Activated gamma-delta T cell treated with Interleukin-2 at 50 U/mL for 16 hours (primary cell): ENCODE results near the gene TMOD1.
"Not testable (repeated sequence)": the region's sequence is repeated elsewhere in the genome, so short reads cannot be mapped to it uniquely, and the experiment has no call there.

Experiments
- DNase-seq: peaks from one replicate; pipeline ENCODE4 v3.0.0-alpha.2; 2020

Gene TMOD1

DNA sequence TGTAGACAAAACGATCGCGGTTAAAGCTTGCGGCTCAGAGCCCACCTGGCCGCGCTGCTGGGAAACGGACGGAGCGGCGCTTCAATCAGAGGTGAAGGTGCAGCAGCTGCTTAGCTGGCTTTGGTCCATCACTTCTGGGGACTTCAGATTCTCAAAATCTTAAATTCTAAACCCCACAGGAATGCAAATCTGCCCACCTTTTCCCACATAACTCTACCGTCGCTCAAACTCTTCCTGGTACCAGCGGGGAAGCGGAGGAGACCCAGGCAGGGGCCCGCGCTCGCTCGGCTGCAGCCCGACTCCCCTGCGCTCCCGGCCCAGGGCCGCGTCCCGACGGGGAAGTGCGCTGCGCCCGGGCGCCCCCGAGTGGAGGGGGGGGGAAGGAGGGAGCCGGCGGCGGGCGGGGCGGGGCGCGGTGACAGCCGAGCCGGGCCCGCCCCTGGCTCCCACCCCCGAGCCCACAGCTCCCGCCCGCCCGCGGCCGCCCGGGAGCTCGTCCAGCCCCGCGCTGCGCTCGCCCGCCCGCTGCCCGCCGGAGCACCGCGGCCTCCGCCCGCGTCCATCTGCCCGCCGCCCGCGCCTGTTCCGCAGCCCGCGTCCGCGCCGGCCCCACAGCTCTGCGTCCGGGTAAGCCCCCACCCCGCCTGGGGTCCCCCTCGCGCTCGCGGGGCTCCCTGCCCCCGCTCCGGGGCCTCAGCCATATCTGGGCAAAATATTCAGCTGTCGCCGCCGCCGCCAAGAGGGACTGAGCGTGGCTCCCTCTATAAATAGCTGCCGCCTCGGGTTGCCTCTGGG, at the start of gene TMOD1:
Gene TMOD1, plus strand, starts transcription at position 490 of the 795 bp plus-strand sequence. CDS start 22,523 bp downstream, outside the sequence.
- no peak for DNase-seq

DNA sequence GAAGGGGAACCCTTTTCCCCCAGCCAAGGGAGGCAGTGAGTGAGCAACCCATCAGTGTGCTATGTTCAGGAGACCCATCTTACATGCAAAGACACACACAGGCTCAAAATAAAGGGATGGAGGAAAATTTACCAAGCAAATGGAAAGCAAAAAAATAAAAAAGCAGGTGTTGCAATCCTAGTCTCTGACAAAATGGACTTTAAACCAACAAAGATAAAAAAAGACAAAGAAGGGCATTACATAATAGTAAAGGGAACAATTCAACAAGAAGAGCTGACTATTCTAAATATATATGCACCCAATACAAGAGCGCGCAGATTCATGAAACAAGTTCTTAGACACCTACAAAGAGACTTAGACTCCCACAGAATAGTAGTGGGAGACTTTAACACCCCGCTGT, 47.9 kb upstream of the TMOD1 start:
- not testable (repeated sequence) for DNase-seq

DNA sequence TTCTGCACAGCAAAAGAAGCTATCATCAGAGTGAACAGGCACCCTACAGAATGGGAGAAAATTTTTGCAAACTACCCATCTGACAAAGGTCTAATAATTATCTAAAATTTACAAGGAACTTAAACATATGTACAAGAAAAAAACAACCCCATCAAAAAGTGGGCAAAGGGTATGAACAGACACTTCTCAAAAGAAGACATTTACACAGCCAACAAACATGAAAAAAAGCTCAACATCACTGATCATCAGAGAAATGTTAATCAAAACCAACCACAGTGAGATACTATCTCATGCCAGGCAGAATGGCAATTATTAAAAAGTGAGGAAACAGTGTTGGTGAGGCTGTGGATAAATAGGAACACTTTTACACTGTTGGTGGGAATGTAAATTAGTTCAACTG, 44.6 kb upstream of the TMOD1 start:
- not testable (repeated sequence) for DNase-seq

DNA sequence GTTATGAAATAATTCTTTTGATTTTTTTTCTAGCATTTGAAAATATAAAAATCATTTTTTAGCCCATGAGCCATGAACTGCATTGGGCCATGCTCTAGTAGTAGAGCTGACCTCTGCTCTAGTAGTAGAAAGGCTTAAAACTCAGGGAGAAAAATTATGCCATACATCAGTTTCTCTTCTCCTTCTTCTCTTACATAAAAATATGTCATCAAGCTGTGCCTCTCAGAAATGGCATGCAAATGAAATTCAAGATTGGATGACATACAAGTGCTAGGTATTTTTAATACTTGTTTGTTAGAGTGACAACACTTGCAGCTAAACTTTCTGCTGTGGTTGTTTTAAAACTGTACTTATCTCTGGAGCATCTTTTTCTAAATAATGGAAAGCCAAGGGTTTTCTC, 42.1 kb upstream of the TMOD1 start:
- no peak for DNase-seq

DNA sequence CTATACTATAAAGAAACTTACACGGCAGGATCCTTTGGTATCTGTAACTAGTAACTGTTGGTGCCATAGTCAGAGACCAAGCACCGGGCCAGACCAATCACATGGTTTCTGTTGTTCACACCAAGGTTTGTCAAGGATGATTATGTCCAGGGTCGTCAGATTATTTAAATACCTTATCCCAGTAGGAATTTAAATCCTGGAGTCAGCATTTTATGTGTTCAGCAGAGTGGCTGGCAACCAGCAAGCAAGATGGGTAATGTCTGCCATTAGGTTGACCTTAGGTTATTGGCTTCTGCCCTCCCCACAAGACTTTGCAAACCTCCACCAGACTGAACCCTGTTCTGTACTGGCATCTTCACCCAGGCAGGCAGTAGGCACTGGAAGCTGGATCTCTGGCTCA, 39.3 kb upstream of the TMOD1 start:
- DNase-seq, result no peak

DNA sequence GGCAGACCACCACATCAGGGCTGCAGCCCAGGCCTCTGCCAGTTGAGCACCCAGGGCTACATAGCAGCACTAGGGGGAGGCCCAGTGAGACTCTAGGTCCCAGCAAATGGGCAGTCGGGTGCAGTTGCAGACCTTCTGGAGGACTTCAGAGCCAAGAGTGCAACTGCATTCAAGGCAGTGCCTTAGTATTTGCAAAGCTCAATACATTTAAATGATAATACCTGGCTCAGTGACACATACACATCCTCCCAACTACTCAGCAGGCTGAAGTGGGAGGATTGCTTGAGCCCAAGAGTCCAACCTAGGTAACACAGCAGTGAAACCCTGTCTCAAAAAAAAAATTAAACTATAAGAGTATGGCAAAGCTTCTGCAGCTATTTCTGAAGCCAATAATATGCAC, 38.6 kb upstream of the TMOD1 start:
- no peak for DNase-seq

DNA sequence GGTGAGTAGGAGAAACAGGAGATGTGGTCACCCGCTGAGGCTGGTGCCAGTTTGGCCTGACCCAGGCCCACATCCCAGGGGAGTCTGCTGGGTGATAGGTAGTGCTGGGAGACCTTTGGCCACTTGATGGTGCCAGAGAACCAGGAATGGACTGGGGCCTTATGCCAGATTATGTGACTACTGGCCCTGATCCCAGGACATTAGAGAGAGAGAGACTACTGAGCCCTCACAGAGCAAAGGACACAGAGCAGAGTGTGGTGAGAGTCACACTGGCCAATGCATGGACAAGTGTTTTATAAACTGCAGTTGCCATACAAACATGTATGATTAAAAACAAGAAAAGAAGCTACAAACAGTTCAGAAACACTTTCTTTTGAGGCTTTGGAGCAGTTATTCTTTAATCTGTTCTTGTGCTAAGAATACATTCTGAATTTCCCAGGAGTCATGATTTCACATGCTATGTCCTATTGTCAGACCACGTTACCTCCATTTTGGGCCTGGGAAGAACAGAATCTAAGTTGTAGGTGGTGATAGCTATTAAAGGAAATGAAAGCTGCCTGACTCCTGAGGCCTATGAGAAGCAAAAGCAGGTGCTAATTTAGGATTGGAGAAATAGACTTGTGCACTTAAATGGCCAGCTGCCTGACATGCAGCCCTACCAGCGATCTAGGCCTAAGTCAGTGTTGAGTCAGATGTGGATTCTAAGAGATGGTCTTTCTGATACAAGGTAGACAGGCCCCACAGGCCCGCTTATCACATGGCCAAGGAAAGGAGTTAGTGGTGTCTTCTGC, 32.6 kb upstream of the TMOD1 start:
- DNase-seq, result peak; percentile 9

DNA sequence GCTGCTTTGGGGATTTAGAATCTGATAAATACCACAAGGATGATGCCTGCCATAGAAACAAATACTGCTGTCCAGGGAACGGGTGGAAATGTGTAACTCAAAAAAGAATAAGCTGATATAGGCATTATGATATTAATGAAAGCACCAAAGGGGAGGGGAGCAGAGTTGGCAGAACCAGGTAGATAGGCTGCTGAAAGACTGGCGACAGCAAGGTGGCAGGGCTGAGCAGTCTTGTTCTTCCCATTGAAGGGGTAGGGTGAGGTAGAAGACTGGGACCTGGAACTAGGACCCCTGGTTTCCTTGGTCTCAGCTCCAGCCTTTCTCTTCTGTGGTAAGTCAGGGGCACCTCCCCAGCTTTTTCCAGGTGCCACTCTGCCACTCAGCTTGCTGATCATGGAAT, 31.4 kb upstream of the TMOD1 start:
- DNase-seq, result no peak

DNA sequence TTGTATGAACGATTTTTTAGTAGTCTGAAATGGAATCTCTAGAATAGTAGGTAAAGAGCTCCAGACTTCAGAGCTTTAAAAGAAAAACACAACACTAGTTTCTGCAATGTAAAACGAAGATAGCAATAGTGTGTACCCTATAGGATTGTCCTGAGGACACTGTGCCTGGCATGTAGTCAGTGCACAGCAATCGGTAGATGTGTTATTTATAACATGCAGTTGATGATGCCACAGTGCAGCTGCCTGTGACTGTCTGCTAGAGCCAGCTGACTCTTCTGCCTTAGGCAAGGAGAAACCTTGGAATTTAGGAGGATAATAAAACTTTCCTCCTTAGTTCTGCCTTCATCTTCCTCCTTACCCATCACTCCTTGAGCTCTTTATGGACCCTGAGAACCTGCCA, 27.7 kb upstream of the TMOD1 start:
- DNase-seq, result no peak

DNA sequence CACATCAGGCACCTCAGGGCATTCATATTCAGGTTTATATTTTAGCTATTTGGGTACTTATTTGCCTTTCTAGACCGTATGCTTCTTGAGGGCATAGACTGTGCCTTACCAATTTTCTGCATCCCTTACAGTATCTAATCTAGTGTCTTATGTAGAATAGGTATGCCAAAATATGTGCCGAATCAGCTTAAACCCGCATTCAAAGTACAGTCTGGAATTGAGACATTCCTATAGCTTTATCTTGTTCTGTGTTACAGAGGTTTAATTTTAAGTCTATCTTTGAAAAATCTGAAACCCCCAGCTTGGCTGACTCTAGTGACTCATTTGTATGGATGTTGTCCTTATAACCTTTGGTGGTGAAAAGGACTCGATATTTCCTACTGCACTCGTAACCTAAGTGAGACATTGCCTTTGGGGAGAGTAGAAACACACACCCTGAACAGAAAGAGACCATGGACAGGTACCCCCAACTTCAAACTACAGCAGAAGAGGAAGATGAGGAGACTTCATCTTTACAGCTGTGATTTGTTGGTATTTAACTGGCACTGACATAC, 27.0 kb upstream of the TMOD1 start:
- no peak for DNase-seq

DNA sequence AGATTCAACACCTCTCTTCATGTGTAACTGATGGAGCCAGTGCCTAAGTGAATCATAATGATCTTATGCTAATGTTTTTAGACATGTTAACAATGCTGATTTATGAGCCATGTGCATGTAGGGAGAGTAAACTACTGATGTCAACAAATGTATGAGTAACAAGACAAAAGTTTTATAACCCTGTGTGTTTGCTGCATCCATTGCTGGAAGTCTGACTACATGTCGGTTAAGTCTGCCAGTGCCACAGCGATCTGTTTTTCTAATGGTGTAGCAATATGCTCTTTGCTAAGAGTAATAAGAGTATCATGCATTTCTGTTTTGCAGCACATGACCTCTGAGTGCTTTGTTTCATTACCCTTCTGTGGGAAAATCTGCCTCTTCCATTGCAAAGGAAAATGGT, 26.4 kb upstream of the TMOD1 start:
- no peak for DNase-seq

DNA sequence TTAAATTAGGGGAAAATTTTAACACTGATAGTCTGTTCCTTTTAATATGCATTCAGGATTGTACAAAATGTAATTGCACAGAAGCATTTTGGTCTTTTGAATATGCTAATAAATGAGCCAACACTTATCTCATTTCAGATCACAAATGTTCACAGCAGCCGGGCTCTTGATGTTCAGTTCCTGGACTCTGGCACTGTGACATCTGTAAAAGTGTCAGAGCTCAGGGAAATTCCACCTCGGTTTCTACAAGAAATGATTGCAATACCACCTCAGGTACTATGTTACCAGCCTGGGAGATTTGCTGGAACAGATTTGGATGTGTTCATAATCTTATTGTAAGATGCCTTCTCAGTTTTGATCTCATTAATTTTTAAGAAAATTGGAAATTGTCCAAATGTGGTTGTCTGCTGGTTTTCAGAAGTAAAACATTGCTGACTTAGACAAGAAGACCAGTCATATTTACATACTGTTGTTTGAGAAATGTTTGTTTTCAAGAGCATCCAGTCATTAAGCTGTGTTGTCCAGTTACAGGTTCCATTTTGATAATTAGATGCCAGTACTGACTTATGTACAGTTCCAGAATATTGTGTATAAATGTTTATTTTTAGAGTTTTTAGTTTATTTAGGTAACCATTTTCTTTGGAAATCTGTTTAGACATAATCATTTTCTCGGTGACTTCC, 23.0 kb upstream of the TMOD1 start:
- DNase-seq, result no peak

DNA sequence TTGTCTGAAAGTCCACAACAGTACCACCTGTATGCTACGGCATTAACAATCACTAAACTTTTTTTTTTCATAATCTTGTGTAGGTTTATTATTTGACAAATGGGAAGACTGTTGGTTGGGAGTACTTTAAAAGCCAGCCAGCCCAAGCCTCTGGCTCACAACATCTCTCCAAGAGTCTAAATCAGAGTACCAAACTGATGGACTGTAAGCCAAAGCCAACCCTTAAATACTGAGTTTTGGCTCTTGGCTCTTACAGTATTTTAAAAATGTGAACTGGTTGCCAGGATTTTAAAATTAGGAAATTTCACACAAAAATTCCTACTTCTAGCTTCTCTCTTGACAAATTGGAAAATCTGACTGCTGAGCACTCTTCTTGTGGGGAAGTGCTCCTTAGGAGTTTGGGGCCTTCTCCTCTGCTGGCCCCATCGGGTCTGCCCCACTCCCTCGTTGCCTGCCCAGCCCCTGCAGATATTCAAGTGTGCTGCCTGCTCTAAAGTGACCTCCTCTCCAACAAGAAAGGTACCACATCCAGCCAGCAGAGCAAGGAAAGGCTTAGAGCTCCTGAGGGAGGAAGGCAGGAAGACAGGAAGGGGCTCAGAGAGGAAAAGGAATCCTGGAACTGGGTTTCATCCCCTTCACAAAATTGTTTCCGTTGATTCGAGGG, 21.8 kb upstream of the TMOD1 start:
- DNase-seq, result no peak

DNA sequence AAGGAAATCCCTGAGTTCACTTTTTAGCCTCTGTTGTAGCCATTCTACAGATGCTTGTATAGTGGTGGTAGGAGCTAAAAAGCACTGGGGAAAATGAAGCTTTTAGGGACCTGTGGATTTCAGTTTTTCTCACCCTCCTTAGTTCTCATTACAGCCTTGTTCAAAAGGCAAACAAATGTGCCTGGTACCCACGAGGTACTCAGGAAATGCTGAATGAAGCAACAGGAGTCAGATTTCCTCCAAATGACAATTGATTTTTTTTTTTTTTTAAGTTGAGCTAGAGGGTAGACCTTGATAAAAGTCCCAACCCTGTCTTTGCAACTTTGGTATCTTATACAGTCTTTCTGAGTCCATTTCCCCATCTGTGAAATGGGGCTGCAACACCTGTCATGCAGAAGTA, 21.3 kb upstream of the TMOD1 start:
- no peak for DNase-seq

DNA sequence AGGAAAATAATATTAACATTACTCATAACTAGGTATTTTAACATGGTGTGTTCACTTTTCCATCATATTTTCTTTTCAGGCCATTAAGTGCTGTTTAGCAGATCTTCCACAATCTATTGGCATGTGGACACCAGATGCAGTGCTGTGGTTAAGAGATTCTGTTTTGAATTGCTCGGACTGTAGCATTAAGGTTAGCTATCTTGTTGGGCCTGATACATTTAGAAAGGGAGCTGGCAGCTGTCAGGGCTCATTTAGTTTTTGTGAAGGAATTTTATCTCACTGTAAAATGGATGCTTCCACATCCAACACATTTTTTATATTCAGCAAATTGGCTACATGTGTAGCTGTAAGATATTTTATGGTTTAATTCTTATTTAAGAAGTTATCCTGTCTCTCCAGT, 20.7 kb upstream of the TMOD1 start:
- DNase-seq, result no peak

DNA sequence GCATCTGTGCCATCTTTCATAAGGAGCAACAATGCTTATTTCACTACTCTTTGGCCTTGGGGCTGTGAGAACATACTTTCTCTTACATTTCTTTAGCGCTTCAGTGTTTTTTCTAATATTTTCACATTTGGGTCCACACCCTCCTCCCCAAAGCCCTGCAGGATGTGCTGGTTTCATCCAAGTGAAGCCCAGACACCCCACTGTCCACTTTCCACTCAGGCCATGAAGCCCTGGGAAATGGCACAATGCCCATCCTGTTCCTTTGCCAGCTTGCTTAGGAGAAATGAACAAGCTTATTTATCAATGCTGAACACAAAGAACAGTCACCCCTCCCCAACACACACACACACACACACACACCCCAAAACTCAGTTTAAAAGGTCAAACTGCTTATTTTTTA, 17.3 kb upstream of the TMOD1 start:
- DNase-seq, result no peak

DNA sequence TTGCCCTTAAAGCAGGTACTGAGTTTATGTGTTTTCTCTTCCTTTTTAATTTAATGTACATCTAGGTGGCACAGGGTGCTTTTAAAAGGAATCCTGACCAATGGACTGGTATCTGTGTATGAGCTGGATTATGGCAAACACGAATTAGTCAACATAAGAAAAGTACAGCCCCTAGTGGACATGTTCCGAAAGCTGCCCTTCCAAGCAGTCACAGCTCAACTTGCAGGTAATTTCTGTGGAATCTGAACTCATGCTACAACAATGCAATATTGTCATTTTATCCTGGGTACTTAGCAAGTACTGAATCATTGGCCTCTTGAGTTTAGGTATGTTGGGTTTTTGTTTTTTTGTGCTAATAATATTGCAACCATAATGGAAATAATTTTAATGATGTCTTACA, 14.4 kb upstream of the TMOD1 start:
- DNase-seq, result no peak

DNA sequence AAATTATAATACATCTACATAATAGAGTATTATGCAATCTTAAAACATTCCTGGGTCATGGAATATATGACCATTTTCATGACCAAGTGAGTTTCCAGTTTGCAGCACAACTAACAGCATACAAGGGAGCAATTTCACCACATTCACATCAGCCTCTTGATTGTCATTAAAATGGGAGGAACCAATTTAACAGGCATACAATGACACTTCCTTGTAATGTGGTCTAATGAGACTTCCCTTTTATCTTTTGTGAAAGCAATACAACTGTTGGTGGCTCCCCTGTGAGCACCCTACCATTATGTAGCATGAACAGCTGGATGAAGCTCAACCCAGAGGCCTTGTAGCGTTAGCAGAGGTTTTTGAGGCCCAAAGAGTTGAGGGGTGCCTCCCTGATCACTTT, 13.6 kb upstream of the TMOD1 start:
- DNase-seq, result no peak

DNA sequence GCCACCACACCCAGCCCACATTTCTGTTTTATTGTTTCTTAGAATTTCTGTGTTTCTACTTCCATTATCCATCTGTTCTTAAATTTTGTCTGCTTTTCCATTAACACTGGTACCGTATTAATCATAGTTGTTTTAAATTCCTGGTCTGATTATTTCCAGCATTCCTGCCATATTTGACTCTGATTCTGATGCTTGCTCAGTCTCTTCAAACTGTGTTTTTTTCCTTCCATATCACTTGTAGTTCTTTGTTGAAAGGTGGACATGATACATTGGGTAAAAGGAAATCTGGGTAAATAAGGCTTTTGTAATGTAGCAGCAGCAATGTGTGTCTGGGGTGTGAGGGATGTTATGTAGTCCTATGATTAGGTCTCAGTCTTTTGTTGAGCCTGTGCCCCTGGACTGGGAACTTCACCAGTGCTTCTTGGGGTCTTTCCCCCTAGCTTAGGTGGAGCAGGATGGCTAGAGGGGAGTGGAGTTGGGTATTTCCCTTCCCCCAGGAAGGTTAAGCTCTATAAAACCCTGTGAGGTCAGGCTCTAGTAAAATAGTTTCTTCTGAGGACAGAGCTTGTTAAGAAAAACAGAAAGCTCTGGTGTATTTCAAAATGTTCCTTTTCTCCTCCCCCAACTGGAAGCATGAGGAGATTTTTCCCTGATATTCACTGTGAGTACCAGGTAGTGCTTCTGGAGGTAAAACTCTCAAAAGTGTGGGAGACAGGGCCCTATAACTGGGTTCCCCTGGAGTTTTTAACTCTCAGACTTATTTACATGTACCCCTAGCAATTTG, 10.1 kb upstream of the TMOD1 start:
- DNase-seq, result no peak

DNA sequence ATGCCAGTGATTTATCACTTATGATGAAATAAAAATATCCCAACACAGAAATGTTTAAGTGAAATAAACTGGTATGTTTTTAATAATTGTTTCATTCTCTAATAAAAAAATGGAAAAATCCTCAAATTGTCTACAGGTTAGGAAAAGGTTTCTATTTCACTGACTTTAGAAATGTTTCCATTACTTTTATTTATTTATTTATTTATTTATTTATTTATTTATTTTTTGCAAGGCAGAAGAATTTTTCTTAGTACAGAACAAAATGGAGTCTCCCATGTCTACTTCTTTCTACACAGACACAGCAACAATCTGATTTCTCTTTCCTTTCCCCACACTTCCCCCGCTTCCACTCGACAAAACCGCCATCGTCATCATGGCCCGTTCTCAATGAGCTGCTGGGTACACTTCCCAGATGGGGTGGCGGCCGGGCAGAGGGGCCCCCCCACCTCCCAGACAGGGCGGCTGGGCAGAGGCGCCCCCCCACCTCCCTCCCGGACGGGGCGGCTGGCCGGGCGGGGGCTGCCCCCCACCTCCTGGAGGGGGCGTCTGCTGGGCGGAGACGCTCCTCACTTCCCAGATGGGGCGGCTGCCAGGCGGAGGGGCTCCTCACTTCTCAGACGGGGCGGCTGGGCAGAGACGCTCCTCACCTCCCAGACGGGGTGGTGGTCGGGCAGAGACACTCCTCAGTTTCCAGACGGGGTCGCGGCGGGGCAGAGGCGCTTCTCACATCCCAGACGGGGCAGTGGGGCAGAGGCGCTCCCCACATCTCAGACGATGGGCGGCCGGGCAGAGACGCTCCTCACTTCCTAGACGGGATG, 3.7 kb upstream of the TMOD1 start:
- not testable (repeated sequence) for DNase-seq

DNA sequence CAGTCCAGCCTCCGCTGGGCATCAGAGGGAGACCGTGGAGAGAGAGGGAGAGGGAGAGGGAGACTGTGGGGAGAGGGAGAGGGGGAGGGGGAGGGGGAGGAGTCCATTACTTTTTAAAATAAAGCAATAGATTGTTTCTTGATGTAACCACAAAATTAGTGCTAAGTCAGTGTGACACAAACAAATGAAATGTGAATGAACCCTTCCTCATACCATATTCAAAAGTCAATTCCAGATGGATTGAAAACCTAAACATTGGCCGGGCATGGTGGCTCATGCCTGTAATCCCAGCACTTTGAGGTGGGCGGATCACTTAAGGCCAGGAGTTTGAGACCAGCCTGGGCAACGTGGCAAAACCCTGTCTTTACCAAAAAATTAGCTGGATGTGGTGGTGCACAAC, 2.6 kb upstream of the TMOD1 start:
- DNase-seq, result not testable (repeated sequence)
